GM18499 (cell line): Measurements from ENCODE around the gene HYDIN.

ENCODE experiments used
- ATAC-seq: cut with Tn5 transposase; IDR thresholded peaks from one replicate; pipeline ENCODE4 v1.9.1; 2021; ENCODE audit warnings: moderate number of reproducible peaks; ENCODE audit not compliant: insufficient read depth, unreplicated experiment

The HYDIN gene

DNA sequence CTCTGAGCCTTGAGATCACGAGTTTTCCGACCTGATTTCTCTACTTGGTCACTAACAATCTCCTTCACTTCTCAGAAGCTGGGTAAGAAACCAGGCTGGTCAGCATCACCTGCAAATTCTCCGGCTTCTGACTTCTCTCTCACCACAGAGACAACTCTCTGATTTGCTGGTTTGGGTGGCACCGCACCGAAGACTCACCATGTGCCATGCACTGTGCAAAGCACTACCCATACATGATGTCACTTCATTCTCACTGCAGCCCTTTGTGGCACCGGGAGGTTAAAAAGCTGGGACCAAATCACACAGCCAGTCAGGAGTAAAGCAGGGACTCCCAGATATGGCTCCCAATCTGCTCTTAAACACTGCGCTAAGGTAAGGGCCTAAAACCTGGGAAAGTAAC lies 430.2 kb downstream of the HYDIN start:
- no peak for ATAC-seq

DNA sequence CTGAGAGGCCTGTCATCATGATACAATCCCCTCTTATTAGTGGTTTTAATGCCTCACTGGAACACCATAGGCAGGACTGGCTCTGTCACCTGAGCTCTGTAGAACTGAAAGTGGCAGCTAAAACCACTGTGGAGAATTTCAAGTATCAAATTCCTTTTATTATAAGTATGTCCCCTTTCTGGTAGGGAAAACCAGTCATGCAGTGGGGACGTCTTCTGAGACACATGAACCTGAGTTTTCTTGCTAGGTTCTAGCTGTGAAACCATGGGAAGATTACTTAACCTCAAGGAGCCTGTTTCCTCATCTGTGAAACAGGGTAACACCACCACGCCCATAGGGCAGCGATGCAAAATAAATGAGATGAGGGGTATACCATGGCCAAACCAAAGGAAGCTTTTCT lies 434.2 kb downstream of the HYDIN start:
- no peak for ATAC-seq

DNA sequence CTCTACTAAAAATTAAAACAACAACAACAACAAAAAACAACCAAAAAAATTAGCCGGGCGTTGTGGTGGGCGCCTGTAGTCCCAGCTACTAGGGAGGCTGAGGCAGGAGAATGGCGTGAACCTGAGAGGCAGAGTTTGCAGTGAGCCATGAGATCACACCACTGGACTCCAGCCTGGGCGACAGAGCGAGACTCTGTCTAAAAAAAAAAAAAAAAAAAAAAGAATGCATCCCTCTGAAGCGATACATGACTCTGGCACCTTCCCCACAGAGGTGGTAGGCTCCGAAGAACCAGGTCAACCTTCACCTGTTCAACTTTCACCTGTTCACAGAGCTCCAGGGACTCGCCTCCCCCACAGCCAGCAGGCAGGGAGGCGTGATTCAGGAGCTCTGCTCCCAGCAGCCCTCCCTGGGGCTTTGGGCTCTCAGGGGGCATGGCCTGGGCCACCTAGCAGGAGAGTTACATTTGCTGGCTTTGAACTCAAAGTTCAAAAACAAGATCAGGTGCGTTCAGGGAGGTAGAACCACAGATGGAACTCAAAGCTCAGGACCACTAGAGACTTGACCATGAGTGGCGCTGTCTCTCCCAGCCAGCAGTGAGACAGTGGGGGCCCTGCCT lies 435.1 kb downstream of the HYDIN start:
- no peak for ATAC-seq

DNA sequence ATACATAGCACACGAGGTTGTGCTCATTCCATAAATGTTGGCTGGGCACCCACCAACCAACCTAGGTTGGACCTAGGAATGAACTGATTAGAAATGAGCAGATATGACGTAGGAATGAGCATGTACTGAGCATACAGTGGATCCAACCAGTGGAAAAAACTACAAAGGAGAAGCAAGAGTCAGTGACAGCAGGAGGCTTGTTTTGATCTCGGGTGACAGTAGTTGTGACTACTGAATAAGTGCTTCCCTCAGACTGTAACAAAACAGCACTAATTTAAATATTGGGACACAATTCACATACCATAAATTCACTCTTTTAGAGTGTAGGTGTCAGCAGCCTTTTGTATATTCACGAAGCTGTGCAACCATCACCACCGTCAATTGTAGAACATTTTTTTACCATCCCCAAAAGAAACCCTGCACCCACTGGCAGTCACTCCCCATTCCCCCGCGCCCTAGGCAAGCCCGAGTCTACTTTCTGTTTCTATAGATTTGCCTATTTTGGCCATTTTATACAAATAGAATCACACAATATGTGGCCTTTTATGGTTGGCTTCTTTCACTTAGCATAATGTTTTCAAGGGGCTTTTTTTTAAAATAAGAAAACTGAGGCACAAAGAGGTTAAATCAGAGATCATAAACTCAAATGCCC lies 436.5 kb downstream of the HYDIN start:
- ATAC-seq, result no peak

DNA sequence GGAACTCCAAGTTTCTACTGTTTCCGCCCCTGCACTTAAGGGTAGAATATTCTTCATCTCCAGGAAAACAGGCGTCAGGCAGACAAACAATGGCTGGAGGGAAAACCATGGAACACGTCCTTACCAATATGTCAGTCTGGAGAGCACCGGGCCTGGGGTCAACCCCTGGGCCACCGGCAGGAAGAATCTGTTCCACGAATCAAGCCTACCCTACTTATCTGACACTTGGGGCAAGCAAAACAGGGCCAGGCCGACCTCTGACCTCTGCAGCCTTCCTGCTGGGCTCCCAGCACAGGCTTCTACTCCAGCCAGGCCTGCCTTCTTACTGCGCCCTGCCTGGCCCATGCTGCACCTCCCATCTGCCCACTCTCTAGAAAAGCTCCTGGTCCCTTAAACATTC lies 439.7 kb downstream of the HYDIN start:
- ATAC-seq, result no peak

DNA sequence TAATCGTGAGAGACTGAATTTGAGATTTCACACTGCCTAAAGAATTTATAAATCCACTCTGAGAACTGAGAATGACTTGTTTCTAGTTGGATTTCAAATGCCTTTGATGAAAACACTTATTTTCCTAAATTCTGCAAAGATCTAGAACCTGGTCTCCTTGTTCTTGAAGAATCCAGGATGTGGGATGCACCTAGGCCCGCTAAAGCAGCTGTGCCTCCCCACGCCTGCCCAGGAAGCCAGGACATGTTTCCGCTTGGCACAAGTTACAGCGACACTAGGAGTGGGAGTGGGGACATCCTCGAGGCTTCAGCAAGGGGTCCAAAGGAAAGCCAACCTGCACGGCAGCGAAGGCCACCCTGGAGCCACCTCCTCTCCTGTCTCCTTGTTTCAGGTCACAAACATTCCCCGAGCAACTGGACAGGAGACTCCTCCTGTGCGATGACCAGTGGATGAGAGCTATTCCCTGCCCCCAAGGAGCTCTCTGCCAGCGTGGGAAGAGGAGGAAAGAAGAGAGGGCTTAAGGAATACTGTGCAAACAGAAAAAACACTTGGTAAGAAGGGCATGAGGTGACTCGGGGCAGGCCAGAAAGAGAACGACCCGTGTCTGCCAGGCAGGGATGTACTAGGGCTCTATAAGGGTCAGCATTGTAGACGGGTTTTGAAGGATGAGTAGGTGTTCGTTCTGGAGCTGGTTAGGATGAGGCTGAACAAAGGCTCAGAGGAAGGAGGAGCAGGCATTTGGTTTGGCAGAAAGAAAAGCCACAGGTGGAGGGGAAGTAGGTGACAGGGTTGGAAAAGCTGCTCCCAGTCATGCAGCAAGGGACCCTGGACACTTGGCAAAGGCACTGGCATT lies 440.7 kb downstream of the HYDIN start:
- ATAC-seq, result no peak

DNA sequence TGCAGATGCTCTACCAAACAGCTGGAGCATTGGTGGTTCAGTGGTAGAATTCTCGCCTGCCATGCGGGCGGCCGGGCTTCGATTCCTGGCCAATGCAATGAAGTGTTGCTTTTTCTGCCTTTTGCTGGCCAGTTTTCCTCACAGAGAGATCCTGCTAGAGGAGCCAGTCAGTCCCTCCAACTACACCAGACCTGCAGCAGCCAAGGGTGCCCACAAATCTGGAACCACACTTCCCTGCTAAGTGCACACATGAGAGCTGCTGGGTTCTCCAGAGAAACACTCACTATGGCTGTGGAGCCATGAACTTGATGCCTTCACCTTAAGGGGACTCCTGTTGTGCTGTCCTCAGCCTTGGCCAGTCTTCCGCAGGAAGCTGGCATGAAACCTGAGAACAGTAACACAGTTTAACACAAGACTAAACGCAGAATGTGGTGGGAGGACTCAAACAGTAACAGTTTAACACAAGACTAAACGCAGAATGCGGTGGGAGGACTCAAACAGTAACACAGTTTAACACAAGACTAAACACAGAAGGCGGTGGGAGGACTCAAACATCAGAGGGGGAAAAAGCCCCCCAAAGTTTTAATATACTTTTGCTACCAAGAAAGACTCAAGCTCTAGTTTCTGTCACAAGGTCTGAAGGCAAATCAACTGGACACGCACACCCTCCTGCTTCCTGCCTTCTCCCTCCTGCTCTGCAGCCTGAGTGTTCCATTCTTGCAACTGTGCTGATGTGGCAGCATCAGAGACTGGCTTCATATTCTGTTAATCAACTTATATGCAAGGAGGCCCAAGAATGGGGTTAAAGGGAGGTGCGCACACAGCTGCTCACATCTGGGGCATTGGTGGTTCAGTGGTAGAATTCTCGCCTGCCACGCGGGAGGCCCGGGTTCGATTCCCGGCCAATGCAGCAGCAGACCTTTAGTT lies 441.6 kb downstream of the HYDIN start:
- no peak for ATAC-seq

DNA sequence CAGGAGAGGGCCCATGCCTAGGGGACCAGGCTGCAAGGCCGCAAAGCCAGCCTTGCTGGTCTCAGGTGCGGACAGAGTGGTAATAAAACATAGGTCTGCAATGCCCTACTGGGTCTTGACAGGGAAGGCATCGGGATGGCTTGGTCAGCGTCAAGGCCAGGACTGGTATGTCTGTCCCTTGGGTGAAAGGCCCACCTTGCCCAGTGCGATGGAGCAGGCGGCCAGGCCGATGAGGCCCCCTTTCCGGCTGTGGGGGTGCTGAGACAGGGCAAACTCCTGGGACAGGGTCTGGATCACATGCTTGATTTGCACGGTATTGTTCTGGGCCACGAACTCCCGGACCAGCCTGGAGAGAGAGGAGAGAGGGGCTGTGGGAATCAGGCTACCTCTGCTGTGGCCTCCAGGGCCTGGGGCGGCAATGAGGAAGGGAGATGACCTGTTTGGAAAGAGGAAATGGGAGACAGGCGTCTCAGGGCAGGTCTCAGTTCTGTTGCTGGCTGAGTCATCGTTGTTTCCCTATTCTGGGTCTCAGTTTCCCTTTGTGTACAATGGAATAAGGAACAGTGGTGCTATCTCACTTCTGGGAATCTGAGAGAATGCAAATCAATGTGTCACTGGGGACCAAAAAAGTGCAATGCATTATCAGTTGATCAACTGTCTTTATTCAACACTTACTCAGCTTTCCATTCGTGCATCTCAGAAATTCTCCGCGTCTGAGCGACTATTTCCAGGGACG lies 444.3 kb downstream of the HYDIN start:
- no peak for ATAC-seq

DNA sequence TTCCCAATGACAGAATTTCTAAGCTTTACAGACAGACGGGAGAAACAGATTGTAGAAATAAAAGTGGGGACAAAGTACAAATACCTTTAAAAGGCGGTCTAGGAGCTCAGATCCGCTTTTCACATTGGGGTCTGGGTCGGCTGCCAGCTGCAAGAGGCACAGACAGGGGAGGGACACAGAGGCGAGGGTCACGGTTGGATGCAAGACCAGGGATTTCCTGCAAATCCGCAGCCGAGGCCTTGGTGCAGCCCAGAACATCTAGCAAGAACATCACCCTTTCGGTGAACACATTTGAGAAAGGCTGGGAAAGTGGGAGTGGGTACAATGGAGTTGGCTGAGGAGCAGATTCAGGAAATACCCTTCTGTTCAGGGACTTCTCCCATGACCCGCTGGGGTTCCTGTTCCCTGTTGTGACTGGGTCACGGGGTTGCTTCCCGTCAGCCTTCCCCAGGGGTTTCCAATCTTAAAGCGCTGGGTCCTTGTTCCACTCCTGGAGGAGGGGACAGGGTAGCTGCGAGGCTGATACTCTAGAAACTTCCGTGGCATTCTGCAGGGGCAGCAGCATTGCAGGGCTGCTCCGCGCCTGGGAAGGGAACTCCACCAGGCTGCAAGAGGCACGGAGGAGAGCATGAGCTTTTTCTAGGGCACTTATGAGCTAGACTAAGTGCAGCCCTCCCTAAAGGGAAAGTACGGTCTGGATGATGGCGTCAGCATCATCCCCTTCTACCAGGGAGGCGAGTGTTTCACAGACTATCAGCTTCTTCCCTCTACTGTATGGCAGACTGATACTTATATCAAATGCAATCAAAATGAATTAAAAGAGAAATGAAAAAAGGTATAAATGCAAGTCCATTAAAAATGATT lies 445.6 kb downstream of the HYDIN start:
- no peak for ATAC-seq

DNA sequence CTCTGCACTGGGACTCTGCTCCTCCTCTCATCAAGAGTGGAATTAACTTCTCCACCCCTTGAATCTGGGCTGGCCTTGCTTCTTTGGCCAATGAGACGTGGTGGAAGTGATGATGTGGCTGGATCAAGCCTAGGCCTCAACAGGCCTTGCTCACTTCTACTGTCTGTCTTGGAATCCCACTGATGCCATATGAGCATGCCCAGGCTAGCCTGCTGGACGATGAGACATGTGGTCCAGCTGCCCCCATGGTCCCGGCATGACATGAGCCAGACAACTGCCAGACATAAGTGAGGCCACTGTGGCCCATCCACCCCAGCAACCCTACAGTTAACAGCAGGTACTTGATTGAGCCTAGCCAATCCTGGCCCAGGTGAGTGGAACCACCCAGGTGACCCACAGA lies 448.3 kb downstream of the HYDIN start:
- ATAC-seq, result no peak

DNA sequence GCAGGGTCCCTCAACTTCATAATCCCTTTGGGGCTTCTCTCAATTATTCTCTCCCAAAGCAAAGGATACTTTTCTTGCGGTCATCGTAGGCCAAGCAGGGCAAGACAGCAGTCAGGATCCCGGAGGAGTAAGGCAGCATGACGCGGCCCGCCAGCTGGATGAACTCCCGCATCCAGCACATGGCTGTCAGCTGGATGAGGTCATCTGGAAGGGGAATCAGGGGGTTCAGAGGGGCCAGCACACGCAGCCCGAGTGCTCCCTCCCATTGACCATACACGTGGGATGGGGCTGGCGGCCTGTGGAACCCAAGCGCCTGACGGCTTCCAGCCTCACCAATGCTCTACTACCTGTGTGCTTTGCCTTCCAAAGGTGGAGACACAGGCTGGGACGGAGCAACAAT lies 448.7 kb downstream of the HYDIN start:
- ATAC-seq, result no peak

DNA sequence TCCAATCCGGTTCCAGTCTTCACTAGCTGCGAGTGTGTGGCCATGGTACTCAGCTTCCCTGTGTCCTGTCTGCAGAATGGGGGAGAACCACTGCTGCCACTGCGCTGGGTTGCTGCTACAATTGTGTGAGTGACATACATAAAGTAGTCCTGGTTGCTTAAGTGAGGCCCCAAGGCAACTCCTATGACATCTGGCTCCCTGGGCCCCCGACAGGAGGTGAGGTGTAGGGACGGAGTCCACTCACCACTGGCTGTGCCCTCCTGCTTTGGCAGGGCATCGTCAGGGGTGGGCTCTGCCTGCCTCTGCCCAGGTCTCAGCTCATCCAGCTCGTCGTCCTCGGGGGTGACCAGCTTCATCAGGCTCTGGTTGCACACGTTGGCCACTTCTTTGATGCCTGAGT lies 450.0 kb downstream of the HYDIN start:
- ATAC-seq, result no peak

DNA sequence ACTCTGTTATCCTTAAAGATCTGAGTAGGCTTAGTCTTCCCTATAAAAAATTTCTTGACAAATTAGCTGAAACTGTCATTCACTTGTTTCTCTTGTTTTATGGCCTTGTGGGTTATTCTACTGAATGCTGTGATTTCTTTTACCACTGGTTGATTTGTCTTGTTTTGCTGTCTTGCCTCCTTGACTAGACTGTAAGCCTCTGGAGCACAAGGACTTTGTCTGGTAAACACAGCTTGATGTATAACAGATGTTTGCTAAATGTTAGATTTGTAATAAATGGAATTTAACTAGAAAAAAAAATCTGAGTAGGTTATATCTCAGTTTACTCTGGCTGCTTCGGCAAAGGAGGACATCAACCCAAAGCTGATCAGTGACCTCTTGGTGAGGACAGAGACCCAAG lies 451.2 kb downstream of the HYDIN start:
- ATAC-seq, result no peak

DNA sequence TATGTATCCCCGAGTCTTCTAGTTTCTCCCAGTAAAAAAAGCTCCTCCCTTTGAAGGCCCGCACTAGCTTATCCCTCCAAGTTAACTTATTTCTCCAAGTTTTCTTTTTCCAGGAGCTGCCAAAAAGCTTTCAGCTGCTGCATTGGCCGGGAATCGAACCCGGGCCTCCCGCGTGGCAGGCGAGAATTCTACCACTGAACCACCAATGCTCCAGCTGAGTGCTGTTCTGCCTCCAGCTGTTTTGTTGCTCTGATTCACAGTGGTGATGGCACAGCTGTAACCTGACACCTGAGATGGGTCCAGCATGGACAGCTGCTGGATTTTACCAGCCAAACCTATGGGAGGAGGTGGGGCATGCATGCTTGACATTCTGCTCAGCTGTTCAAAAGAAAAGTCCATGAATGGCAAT lies 451.6 kb downstream of the HYDIN start:
- no peak for ATAC-seq

DNA sequence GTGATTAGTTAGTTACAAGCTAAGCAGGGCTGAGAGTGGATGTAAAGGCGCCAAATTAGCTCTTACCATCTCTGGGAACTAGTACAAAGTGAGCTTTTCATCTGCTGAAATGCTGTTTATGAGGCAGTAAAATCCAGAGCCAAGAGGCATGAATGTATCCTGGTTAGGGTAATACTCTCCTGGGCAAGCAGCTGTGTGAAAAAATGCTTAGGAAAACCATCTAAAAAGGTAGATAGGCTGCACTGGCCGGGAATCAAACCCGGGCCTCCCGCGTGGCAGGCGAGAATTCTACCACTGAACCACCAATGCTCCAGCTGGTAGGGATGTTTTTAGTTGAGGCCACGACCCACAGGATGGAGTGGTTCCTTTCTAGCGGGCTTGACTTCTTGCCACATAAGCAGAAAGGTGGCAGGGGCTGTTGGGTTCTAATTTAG lies 452.5 kb downstream of the HYDIN start:
- ATAC-seq, result no peak

DNA sequence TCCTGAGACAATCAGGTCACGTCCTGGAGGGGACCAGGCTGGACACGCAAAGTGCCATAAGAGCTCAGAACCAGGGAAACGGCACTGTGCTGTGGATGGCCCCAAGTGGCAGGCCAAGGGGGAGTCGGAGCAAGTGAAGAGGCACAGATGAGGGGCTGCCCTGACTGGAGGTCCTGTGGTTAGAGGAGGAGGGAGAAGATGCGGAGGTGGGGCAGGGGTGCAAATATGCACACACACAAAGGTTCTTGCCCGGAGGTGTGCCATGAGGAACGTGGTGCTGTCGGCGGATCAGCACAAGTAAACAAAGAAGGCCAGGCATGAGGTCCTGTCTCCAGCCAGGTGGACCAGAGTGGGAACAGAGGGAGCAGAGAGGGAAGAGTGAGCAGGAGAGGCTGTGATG lies 453.0 kb downstream of the HYDIN start:
- ATAC-seq, result no peak

DNA sequence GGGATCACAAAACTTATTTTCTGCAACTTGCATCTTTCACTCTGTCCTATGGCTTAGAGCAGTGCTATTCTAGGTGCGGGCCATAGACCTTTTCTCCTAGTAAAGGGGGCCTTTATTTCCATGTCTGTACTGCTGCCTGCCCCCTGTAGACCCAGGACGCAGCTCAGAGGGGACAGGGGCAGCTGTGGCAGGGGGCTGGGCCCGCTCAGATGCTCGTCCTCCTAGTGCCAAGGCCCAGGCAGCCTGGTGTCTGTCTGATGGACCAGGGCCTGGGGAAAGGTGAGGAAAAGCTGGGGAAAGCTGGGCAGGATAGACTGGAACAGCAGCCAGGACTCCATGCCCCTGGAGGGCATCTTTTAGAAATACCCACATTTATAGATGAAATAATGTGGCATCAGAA lies 455.1 kb downstream of the HYDIN start:
- no peak for ATAC-seq

DNA sequence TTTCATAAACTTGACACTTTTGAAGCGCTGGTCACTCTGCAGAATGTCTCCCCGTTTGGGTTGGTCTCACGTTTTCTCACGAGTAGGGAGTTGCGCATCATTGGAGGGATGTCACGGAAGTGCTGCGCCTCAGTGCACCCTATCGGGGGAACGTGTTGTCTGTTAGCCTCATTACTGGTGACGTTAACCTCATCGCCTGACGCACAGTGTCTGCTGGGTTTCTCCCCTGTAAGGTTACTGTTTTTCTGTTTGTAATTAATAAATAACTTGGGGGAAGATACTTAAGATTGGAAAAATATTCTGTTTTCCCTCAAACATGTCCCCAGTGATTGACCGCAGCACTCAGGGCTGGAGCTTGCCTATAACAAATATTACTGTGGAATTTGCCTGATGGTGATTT lies 456.3 kb downstream of the HYDIN start:
- no peak for ATAC-seq

DNA sequence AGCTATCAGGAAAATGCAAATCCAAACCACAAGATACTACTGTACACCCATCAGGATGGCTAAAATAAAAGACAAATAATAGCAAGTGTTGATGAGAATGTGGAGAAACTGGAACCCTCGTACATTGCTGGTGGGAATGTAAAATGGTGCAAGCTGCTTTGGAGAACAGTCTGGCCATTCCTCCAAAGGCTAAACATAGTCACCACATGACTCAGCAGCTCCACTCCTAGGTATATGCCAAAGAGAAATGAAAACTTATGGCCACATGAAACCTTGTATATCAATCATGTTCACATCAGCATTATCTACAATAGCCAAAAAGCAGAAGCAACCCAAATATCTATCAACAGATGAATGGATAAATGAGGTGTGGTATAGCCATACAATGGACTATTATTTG lies 458.0 kb downstream of the HYDIN start:
- ATAC-seq, result no peak
